HEK293T (cell line): ENCODE data around the gene PDF.

Source experiments
- CTBP1 ChIP-seq: fragments of 450-650 bp; IDR thresholded peaks from 2 replicates; pipeline ENCODE4 v1.6.1; 2016; ENCODE audit warnings: borderline replicate concordance
- FOXA1 ChIP-seq: fragments of 450-650 bp; IDR thresholded peaks from 2 replicates; pipeline ENCODE4 v1.6.1; 2016; ENCODE audit warnings: mild to moderate bottlenecking
- SP1 ChIP-seq: fragments of 450-650 bp; IDR thresholded peaks from 2 replicates; pipeline ENCODE4 v1.6.1; 2017
- SUZ12 ChIP-seq: fragments of 450-650 bp; IDR thresholded peaks from 2 replicates; pipeline ENCODE4 v1.6.1; 2016; ENCODE audit warnings: mild to moderate bottlenecking

- TF ChIP-seq FOXA1, result no peak
- no peak for TF ChIP-seq SP1
- no peak for TF ChIP-seq SUZ12
- TF ChIP-seq CTBP1, result no peak
These were observed 35.5 kb upstream of the PDF start for GRCh38 chr16:69365901-69366300.
